ENCODE results near the gene ESR1. TPM values are rescaled to one million over a fixed set of nuclear protein-coding genes. Genes with fewer than 3 reads are reported as not detected.

The ESR1 gene
- total RNA-seq: 0.49 and 0.55 TPM in 2 replicates

GRCh38 chr6:151807513-151808370, at the start of gene ESR1:
TSS of gene ESR1 (plus strand) at chr6:151807682. CDS start at chr6:151807913, 231 bp downstream.

Data from hair follicular keratinocyte (primary cell).